Activated T-cell treated with anti-CD3 and anti-CD28 coated beads, Interleukin-2, amount 50 U/mL, for 4 hours (primary cell): ENCODE measurements around the gene KRTAP10-10. TPM values are rescaled to one million over a fixed set of nuclear protein-coding genes. Genes with fewer than 3 reads are reported as not detected.

ENCODE experiments used
- ATAC-seq, 2 donors: fragments of 200-7000 bp; cut with Tn5 transposase; one replicate each; pipeline ENCODE4 v1.10.0; 2021
- DNase-seq: peaks from one replicate; pipeline ENCODE4 v3.0.0-alpha.2; 2020
- H3K27me3 Mint-ChIP-seq: one replicate; pipeline ENCODE4 v1.8.0; 2021; ENCODE audit warnings: low read depth, mixed read lengths
- H3K36me3 Mint-ChIP-seq: one replicate; pipeline ENCODE4 v1.8.0; 2022; ENCODE audit warnings: mixed read lengths; ENCODE audit not compliant: insufficient read depth
- H3K4me1 Mint-ChIP-seq: one replicate; pipeline ENCODE4 v1.8.0; 2021; ENCODE audit warnings: low read depth, mixed read lengths
- H3K4me3 Mint-ChIP-seq: one replicate; pipeline ENCODE4 v1.8.0; 2021; ENCODE audit warnings: mild to moderate bottlenecking, moderate library complexity, mixed read lengths
- H3K9me3 Mint-ChIP-seq: one replicate; pipeline ENCODE4 v1.8.0; 2021; ENCODE audit warnings: mixed read lengths
- total RNA-seq, 3 donors: library from RNA; stranded (reverse); gene quantifications; one replicate each; pipeline ENCODE4 v1.2.1, GENCODE V29; 2021

The KRTAP10-10 gene
- total RNA-seq, 3 donors from 2014 or later, result not detected

DNA sequence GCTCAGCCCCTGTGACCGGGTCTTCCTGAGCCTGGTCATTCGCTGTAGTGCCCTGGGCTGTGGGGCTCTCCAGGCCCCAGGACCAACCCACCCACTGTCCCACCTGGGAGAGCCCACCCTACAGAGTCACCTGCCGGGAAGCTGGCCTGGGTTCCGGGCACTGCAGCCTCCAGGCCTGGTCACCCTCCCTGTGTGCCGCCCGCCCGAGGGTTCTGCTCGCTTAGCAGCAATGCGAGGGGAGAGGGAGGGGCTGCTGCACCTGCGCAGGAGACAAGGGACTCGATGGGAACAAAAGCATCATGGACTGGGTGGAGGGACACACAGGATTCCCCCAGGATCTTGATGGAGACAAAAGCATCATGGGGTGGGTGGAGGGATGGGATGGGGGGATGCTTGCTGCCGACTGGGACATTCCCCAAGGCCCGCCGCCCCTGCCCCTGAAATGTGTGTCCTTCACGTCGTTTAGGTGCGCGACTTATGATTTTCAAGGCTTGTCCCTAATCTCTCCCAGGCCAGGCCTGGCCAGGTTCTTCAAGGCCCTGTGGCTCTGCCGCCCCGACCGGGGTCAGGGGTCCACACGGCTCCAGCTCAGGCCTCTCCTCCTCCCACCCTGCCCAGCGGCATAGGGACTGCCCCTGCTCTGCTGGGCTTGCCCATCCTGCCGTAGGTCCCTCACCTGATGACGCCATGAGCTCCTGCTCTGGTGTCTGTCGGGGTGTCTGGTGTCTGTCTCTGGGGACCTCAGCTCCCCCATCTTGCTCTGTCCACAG is 23.6 kb upstream of the KRTAP10-10 start:
- no peak overlapping the region for H3K4me3 Mint-ChIP-seq
- H3K27me3 Mint-ChIP-seq, result no peaks in the 10 kb centered on the region
- H3K36me3 Mint-ChIP-seq, result peaks cover 7% of the 10 kb centered on the region
- ATAC-seq (no peak), DNase-seq (no peak)
- peaks cover 31% of the 10 kb centered on the region for H3K4me1 Mint-ChIP-seq
- H3K9me3 Mint-ChIP-seq, result peaks cover 18% of the 10 kb centered on the region

DNA sequence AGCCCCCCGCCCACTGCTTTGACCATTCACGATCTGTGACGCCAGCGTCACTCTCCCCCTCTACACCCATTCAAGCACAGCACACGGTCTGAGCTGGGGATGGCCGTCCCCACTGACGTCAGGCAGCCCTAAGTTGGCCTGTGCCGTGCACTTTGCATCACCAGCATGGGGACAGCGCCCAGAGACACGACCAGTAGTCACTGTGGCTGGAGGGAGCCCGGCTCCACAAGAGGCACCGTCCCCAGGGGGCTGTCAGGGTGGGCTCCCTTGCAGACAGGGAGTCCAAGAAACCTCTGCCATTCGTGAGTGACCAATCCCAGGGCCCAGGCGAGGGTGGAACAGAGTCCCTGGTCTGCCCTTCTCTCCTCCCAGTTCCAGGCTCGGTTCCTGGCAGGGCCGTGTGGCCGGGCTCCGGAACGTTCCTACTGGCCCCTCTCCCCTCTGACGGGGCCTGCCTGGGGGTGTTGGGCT is 23.0 kb upstream of the KRTAP10-10 start:
- no peaks in the 10 kb centered on the region for H3K27me3 Mint-ChIP-seq
- no peak overlapping the region for H3K4me3 Mint-ChIP-seq
- no peak for DNase-seq
- H3K9me3 Mint-ChIP-seq, result peaks cover 17% of the 10 kb centered on the region
- H3K4me1 Mint-ChIP-seq, result peaks cover 38% of the 10 kb centered on the region
- peaks cover 9% of the 10 kb centered on the region for H3K36me3 Mint-ChIP-seq
- no peak for ATAC-seq

DNA sequence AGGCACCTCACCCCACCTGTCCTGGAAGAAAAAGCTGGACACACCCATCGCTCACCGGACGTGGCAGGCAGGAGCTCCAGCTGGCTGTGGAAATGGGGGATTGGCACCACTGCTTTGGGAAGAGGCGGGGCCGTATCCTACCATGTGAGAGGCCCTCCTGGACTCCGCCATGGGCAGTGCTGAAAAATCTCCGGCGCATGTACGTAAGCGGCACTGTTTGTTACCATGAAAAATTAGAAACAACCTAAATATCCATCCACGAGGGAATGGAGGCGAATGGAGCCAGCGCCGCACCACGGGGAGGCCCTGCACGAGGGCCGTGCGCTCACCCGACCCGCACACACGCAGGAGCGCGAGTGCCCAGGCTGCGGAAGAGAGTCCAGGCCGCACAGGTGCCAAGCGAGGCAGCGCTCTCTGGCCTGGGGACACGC is 22.2 kb upstream of the KRTAP10-10 start:
- no peak overlapping the region for H3K4me3 Mint-ChIP-seq
- H3K27me3 Mint-ChIP-seq, result no peaks in the 10 kb centered on the region
- H3K4me1 Mint-ChIP-seq, result peaks cover 45% of the 10 kb centered on the region
- no peak for DNase-seq
- peaks cover 11% of the 10 kb centered on the region for H3K36me3 Mint-ChIP-seq
- peaks cover 17% of the 10 kb centered on the region for H3K9me3 Mint-ChIP-seq
- ATAC-seq, result no peak

DNA sequence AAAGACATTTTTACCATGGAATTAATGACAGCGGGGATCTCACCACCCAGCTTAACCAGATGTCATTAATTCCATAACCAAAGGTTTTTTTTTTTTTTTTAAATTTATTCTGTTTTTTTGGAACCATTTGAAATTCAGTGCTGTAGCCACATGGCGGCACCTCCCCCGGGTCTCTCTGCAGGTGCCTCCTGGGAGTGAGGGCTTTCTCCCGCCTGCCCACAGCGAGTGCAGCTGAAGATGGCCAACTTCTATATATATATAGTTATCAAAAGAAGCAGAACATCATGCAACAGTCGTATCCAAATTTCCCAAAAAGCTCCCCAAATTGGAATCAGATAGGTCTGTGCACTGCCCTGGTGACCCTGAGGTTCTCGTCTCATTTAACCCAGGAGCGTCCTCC is 21.7 kb upstream of the KRTAP10-10 start:
- peaks cover 47% of the 10 kb centered on the region for H3K4me1 Mint-ChIP-seq

DNA sequence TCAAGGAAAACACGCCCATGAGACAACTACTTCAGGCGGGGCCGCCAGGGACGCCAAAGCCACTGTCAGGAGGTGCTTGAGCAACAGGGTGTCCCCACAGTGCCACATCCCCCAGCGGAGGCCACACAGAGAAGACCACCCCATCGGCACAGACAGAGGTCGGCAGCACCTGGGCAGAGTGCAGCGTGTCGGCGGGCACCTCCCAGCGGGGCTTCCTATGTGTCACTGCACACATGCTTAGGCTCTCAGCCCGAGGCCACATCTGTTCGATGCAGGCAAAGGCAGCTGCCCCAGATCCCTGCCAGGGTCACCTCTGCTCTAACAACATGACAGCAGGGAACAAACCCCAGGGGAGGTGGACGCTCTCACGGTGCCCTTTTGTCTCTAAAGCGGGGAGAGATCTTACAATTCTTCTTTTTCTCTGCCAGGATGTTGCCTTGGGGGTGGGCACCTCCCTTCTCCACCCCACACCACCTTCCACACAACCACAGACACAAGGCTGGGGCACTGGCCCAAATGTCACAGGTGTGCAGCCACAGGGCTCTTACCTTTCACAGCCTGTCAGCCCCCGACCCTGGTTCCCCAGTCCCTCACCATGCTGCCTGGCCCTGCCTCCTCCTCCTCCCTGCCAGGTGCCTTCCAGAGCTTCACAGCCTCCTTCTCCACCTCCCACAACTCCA is 21.1 kb upstream of the KRTAP10-10 start:
- ATAC-seq (no peak), DNase-seq (no peak)
- peaks cover 20% of the 10 kb centered on the region for H3K9me3 Mint-ChIP-seq
- H3K4me3 Mint-ChIP-seq, result no peak overlapping the region
- peaks cover 50% of the 10 kb centered on the region for H3K4me1 Mint-ChIP-seq
- no peaks in the 10 kb centered on the region for H3K27me3 Mint-ChIP-seq
- peaks cover 11% of the 10 kb centered on the region for H3K36me3 Mint-ChIP-seq

More for the DNA sequence above, 21.7 kb upstream of the KRTAP10-10 start:
- Mint-ChIP-seq H3K9me3 (peaks cover 20% of the 10 kb centered on the region), H3K36me3 (peaks cover 11% of the 10 kb centered on the region), H3K4me3 (no peak overlapping the region), H3K27me3 (no peaks in the 10 kb centered on the region)
- DNase-seq (no peak), ATAC-seq (no peak)

DNA sequence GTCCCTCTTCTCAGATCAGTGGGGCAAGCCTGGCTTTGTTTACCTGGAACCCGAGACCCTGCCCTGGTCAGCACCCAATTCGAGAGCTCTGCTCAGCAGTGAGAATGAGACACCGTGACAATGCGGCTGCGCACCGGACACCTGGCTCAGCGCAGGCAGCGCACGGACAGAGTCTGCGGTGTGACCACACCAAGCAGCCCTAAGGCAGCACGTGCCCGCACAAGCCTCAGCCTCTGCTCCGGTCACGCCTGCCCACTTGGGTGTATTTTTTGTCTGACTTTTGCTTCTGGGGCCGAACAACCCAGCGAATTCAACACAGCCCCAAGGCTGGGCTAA is 20.6 kb upstream of the KRTAP10-10 start:
- Mint-ChIP-seq H3K4me1 (peaks cover 50% of the 10 kb centered on the region), H3K9me3 (peaks cover 19% of the 10 kb centered on the region), H3K36me3 (peaks cover 8% of the 10 kb centered on the region), H3K4me3 (no peak overlapping the region), H3K27me3 (no peaks in the 10 kb centered on the region)
- DNase-seq (no peak), ATAC-seq (no peak)

DNA sequence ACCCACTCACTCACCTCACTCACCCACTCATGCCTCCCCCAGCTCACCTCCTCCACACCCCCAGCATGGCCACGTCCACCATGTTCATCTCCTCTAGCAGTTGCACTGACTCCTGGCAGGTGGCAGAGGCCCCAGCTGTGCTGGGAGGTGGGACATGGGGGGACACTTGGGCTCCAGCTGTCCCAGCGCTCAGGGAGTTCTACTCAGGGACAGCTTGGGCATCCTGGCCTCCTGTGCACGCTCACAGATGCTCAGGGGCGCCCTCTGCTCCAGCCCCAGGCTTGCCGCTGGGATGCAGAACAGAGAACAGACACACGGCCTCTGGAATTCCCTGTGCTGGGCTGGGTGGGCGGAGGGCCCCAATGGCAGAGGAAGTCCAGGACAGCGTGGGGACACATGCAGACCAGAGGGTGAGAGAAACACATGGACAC is 20.1 kb upstream of the KRTAP10-10 start:
- peaks cover 8% of the 10 kb centered on the region for H3K36me3 Mint-ChIP-seq
- DNase-seq (no peak), ATAC-seq (no peak)
- H3K9me3 Mint-ChIP-seq, result peaks cover 19% of the 10 kb centered on the region
- peaks cover 50% of the 10 kb centered on the region for H3K4me1 Mint-ChIP-seq
- H3K4me3 Mint-ChIP-seq, result no peak overlapping the region
- H3K27me3 Mint-ChIP-seq, result no peaks in the 10 kb centered on the region

DNA sequence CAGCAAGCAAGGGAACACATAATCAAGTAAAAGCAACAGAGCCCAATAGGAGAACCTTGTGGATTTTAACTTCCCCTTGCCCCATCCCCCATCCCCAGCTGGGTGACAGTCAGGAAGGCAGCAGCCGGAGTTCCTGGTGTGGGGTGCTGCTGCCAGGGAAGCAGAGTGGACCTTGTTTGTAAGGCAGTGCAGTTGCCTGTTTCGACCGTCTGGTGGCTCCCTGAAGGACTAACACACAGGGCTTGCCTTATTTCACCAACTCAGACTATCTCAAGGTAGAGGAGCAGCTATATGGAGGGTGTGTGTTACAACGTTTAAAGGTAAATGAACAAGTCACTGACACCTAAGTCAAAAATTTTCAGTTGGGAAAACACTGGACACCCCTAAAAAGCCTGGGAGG is 18.7 kb upstream of the KRTAP10-10 start:
- peaks cover 32% of the 10 kb centered on the region for H3K9me3 Mint-ChIP-seq
- peaks cover 8% of the 10 kb centered on the region for H3K36me3 Mint-ChIP-seq
- peak; percentile 42 to 44 for ATAC-seq
- no peak for DNase-seq
- peaks cover 50% of the 10 kb centered on the region for H3K4me1 Mint-ChIP-seq
- H3K4me3 Mint-ChIP-seq, result peak overlapping the region; percentile 49
- H3K27me3 Mint-ChIP-seq, result no peaks in the 10 kb centered on the region

DNA sequence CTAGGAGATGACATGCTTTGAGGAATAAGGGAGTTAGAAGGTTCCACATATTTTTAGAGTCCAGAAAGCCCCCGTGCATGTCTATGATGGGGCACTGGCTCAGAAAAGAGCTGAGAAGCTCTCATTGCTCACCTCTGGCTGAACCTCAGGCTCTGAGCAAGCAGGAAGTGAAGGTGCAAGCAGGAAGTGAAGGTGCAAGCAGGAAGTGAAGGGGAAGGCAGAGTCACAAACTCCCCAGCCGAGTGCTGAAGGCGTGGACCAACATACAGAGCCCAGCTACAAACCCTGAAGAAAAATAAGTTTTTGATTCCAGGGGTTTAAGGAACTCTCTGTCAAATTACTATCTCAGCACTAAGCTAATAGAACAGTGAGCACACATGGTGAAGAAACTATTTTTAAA is 18.2 kb upstream of the KRTAP10-10 start:
- peaks cover 36% of the 10 kb centered on the region for H3K9me3 Mint-ChIP-seq
- no peaks in the 10 kb centered on the region for H3K27me3 Mint-ChIP-seq
- peak overlapping the region; percentile 49 for H3K4me3 Mint-ChIP-seq
- ATAC-seq (peak; percentile 96 to 100), DNase-seq (peak; percentile 50)
- H3K4me1 Mint-ChIP-seq, result peaks cover 50% of the 10 kb centered on the region
- peaks cover 9% of the 10 kb centered on the region for H3K36me3 Mint-ChIP-seq

DNA sequence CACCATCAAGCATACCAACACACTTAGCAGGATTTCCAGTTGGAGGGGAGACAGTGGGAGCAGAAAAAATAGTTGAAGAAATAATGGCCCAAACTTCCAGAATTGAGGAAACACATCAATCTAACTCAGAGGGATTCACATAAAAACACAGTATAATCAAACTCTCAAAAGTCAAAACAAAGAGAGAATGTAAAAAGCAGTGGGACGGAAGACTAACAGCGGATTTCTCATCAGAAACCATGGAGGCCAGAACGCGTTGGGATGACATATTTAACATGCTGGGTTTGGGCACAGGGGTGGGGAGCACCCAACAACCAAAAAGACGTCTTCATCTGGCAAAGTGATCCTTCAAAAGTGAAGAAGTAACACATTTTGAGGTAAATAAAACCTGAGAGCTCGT is 17.3 kb upstream of the KRTAP10-10 start:
- Mint-ChIP-seq H3K4me3 (no peak overlapping the region), H3K4me1 (peaks cover 49% of the 10 kb centered on the region), H3K9me3 (peaks cover 44% of the 10 kb centered on the region), H3K36me3 (peaks cover 11% of the 10 kb centered on the region), H3K27me3 (no peaks in the 10 kb centered on the region)
- DNase-seq (no peak), ATAC-seq (no peak)

DNA sequence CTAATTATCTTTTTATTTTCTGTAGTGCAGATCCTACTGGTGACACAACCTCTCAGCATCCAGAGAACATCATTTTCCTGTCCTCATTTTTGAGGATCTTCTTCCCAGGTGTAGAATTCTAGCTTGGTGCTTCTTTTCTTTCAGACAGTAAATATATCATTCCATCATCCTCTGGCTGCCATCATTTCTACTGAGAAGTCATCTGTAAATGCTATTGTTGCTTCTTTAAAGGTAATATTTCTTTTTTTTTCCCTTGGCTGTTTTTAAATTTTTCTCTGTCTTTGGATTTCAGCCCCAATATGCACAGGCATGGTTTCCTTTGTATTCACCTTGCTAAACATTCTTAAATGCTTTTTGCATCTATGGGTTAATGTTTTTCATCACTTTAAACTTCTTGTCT is 13.6 kb upstream of the KRTAP10-10 start:
- Mint-ChIP-seq H3K27me3 (no peaks in the 10 kb centered on the region), H3K4me3 (no peak overlapping the region), H3K4me1 (peaks cover 31% of the 10 kb centered on the region), H3K36me3 (peaks cover 11% of the 10 kb centered on the region), H3K9me3 (peaks cover 44% of the 10 kb centered on the region)
- DNase-seq (no peak), ATAC-seq (no peak)

DNA sequence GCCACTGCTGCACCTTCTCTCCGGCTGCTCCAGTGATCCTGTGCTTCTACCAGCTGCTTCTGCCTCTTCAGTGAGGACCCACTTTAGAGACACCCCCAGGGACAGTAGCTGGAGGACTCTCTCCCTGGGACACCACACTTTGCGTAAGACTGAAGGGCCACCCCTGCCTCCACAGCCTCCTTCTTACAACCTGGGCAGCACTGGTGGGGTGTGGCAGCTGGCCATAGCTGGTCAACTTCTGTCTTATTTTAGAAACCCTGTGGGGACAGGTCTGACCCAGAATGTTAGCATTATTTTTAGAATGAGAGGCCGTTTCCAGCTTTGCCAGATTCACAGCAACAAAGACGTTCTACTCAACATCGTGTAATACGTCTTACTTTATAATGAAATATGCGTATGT is 11.4 kb upstream of the KRTAP10-10 start:
- ATAC-seq, result no peak
- H3K4me3 Mint-ChIP-seq, result no peak overlapping the region
- H3K36me3 Mint-ChIP-seq, result peaks cover 3% of the 10 kb centered on the region
- H3K27me3 Mint-ChIP-seq, result no peaks in the 10 kb centered on the region
- peaks cover 25% of the 10 kb centered on the region for H3K4me1 Mint-ChIP-seq
- DNase-seq, result no peak
- H3K9me3 Mint-ChIP-seq, result peaks cover 34% of the 10 kb centered on the region

DNA sequence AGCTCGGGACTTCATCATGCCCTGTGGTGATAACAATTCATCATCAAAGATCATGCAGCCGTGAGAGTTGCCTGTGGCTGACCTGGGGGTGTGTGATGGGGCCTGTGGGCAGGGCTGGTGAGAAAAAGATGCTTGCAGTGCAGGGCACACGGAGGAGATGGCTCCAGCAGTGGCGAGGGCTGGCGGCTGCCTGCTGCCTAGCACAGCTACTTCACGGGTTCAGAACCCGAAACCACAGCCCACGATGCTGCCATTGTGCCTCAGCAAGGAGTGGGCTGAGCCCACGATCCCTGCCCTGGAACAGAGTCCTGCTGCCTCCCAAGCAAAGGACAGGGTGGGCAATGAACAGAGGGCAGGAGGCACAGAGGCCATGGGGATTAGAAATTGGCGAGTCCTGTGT is 10.9 kb upstream of the KRTAP10-10 start:
- H3K4me1 Mint-ChIP-seq, result peaks cover 25% of the 10 kb centered on the region
- no peak for DNase-seq
- H3K36me3 Mint-ChIP-seq, result peaks cover 3% of the 10 kb centered on the region
- H3K27me3 Mint-ChIP-seq, result no peaks in the 10 kb centered on the region
- H3K9me3 Mint-ChIP-seq, result peaks cover 39% of the 10 kb centered on the region
- H3K4me3 Mint-ChIP-seq, result no peak overlapping the region
- no peak for ATAC-seq

DNA sequence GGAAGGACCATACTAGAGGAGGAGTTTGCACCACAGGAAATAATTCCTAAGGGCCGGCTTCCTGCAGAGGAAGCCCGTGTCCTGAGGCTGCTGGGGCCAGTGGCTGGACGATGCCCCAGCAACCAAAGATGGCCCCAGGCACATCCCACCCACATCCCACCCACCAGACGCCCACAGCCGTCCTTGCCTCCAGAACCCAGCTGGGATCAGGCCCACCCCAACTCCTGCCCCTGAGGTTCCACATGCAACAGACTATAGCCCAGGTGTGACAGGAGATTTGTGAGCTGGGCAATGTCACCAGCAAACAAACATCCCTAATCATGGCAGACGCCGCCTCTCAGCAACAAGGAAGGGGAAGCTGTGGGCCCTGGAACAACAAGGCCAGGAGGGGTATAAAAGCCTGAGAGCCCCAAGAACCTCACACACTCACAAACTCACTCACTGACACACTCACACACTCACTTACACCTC is 10.4 kb upstream of the KRTAP10-10 start, which contains the start of gene KRTAP10-9:
Gene KRTAP10-9, plus strand, starts transcription at position 421 of the 471 bp plus-strand sequence. CDS start 79 bp downstream, outside the sequence.
- no peaks in the 10 kb centered on the region for H3K27me3 Mint-ChIP-seq
- peaks cover 25% of the 10 kb centered on the region for H3K4me1 Mint-ChIP-seq
- ATAC-seq (no peak), DNase-seq (no peak)
- H3K9me3 Mint-ChIP-seq, result peaks cover 42% of the 10 kb centered on the region
- H3K4me3 Mint-ChIP-seq, result no peak within 1 kb of the TSS
- H3K36me3 Mint-ChIP-seq, result peaks cover 4% of the 10 kb centered on the region
